Panc1 (cell line): Measurements from ENCODE around the gene NAV1. TPM values are rescaled to one million over a fixed set of nuclear protein-coding genes. Genes with fewer than 3 reads are reported as not detected.

Experiments used
- ATAC-seq: fragments of 200-7000 bp; cut with Tn5 transposase; 2 replicates; pipeline ENCODE4 v1.9.1; 2020; ENCODE audit warnings: mild to moderate bottlenecking, moderate library complexity
- BruUV-seq: library from RNA; stranded (reverse); fragments of 400-500 nt; replicated peaks from 2 replicates; lab custom pipeline; 2021; lab: Mats Ljungman, UMichigan
- CTCF ChIA-PET: fragments of 300-600 bp; sonication (Branson Sonifier 250); formaldehyde crosslinking; loops from one replicate; lab custom pipeline; 2022; ENCODE audit warnings: antibody characterized with exemption; lab: Charles Lee
- POLR2A ChIA-PET: fragments of 300-600 bp; sonication (Branson Sonifier 250); formaldehyde crosslinking; loops from one replicate; lab custom pipeline; 2022; ENCODE audit warnings: antibody characterized with exemption; lab: Charles Lee
- DNase-seq: peaks from one replicate; pipeline ENCODE4 v3.0.0-alpha.2; 2010; ENCODE audit warnings: low read depth, low spot score
- H3K27ac ChIP-seq: 2 replicates; pipeline ENCODE4 v1.5.1; 2011; ENCODE audit warnings: mild to moderate bottlenecking, low read length, inconsistent platforms
- H3K27me3 ChIP-seq: fragments of 200-500 bp; sonication (Bioruptor generic); 2 replicates; pipeline ENCODE4 v1.6.0; 2014; ENCODE audit warnings: low read length, inconsistent platforms; ENCODE audit not compliant: control insufficient read depth, insufficient read depth
- H3K36me3 ChIP-seq: fragments of 200-500 bp; sonication (Bioruptor generic); 2 replicates; pipeline ENCODE4 v1.5.1; 2014; ENCODE audit warnings: inconsistent platforms, mild to moderate bottlenecking, low read length, moderate library complexity; ENCODE audit not compliant: control insufficient read depth, insufficient read depth
- H3K4me1 ChIP-seq: 2 replicates; pipeline ENCODE4 v1.5.1; 2011; ENCODE audit warnings: inconsistent platforms, mild to moderate bottlenecking, low read length, moderate library complexity; ENCODE audit not compliant: control insufficient read depth, insufficient read depth
- H3K4me3 ChIP-seq, 2 experiments: 2 replicates each; pipeline ENCODE4 v1.5.1; 2011 to 2012; ENCODE audit warnings: low read depth in 2 of 2, low read length in 2 of 2, mild to moderate bottlenecking in 2 of 2, inconsistent platforms in 1 of 2, moderate library complexity in 1 of 2
- H3K9me3 ChIP-seq: fragments of 200-500 bp; sonication (Bioruptor generic); 2 replicates; pipeline ENCODE4 v1.5.1; 2014; ENCODE audit warnings: low read depth, mild to moderate bottlenecking, inconsistent platforms, low read length, moderate library complexity; ENCODE audit not compliant: control insufficient read depth, insufficient read depth
- CTCF ChIP-seq: fragments of 450-650 bp; IDR thresholded peaks from 2 replicates; pipeline ENCODE4 v1.5.1; 2017; ENCODE audit warnings: mild to moderate bottlenecking
- POLR2AphosphoS5 ChIP-seq: IDR thresholded peaks from 2 replicates; pipeline ENCODE4 v1.6.1; 2012; ENCODE audit warnings: mild to moderate bottlenecking, low read depth, low read length, moderate library complexity
- SIN3A ChIP-seq: IDR thresholded peaks from 2 replicates; pipeline ENCODE4 v1.6.1; 2012; ENCODE audit warnings: low read depth, mild to moderate bottlenecking, low read length, moderate library complexity, borderline replicate concordance; ENCODE audit not compliant: insufficient read depth
- TCF7L2 ChIP-seq: IDR thresholded peaks from 2 replicates; pipeline ENCODE4 v1.6.1; 2011; ENCODE audit warnings: mild to moderate bottlenecking, low read depth, low read length, inconsistent platforms
- in situ Hi-C: cut with HindIII; loops from 2 replicates; pipeline ENCODE4 v1.10.0; 2016; ENCODE audit warnings: low sequenced_read_pairs, low pct_unique_long_range_greater_than_20kb
- intact Hi-C: fragments of 100-400 bp; cut with micrococcal nuclease; formaldehyde crosslinking; loops from one replicate; pipeline ENCODE4 v1.10.0; 2022; ENCODE audit not compliant: unreplicated experiment
- total RNA-seq: library from RNA; stranded (reverse); gene quantifications from one replicate; pipeline ENCODE4 v1.2.1, GENCODE V29; 2021; ENCODE audit not compliant: unreplicated experiment
- TF ChIP-seq, protein P1 (sequence below), 2 experiments: IDR thresholded peaks; 2 replicates each; pipeline ENCODE4 v1.6.1; 2011 to 2012; ENCODE audit warnings: low read depth in 2 of 2, control low read depth in 1 of 2, low read length in 1 of 2, mild to moderate bottlenecking in 1 of 2, moderate library complexity in 1 of 2; ENCODE audit not compliant: insufficient read depth in 1 of 2

The NAV1 gene
- total RNA-seq, 1 experiment from 2014 or later: 29.0 TPM

- in situ Hi-C loops (no loop called here), intact Hi-C loops (no loop called here)
- BruUV-seq: no TSS peak
- DNase-seq (no peak), ATAC-seq (no peak)
- CTCF ChIA-PET: interaction anchor here (0.8 kb wide), 1 partner anchor 14 kb away, joined by 3 read pairs; no protein-coding TSS in a partner anchor
- Histone ChIP-seq H3K4me1 (peaks cover 9% of the 10 kb centered on the region), H3K27ac (no peak overlapping the region), H3K4me3 (no peak overlapping the region), H3K27me3 (no peaks in the 10 kb centered on the region), H3K36me3 (no peaks in the 10 kb centered on the region), H3K9me3 (no peaks in the 10 kb centered on the region)
- POLR2A ChIA-PET: no interaction called here
- TF ChIP-seq SIN3A: no peak
- TF ChIP-seq, protein P1, sequence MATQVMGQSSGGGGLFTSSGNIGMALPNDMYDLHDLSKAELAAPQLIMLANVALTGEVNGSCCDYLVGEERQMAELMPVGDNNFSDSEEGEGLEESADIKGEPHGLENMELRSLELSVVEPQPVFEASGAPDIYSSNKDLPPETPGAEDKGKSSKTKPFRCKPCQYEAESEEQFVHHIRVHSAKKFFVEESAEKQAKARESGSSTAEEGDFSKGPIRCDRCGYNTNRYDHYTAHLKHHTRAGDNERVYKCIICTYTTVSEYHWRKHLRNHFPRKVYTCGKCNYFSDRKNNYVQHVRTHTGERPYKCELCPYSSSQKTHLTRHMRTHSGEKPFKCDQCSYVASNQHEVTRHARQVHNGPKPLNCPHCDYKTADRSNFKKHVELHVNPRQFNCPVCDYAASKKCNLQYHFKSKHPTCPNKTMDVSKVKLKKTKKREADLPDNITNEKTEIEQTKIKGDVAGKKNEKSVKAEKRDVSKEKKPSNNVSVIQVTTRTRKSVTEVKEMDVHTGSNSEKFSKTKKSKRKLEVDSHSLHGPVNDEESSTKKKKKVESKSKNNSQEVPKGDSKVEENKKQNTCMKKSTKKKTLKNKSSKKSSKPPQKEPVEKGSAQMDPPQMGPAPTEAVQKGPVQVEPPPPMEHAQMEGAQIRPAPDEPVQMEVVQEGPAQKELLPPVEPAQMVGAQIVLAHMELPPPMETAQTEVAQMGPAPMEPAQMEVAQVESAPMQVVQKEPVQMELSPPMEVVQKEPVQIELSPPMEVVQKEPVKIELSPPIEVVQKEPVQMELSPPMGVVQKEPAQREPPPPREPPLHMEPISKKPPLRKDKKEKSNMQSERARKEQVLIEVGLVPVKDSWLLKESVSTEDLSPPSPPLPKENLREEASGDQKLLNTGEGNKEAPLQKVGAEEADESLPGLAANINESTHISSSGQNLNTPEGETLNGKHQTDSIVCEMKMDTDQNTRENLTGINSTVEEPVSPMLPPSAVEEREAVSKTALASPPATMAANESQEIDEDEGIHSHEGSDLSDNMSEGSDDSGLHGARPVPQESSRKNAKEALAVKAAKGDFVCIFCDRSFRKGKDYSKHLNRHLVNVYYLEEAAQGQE (IDR thresholded peaks at IDR 0.05; ENCODE audit: insufficient read depth in 1 of 2, low read depth in 2 of 2, low read length in 1 of 2): no peak
- TF ChIP-seq TCF7L2: no peak
- no peak for TF ChIP-seq CTCF
- no peak for TF ChIP-seq POLR2AphosphoS5
These were observed 42.6 kb upstream of the NAV1 start for GRCh38 chr1:201496296-201496690.

DNA sequence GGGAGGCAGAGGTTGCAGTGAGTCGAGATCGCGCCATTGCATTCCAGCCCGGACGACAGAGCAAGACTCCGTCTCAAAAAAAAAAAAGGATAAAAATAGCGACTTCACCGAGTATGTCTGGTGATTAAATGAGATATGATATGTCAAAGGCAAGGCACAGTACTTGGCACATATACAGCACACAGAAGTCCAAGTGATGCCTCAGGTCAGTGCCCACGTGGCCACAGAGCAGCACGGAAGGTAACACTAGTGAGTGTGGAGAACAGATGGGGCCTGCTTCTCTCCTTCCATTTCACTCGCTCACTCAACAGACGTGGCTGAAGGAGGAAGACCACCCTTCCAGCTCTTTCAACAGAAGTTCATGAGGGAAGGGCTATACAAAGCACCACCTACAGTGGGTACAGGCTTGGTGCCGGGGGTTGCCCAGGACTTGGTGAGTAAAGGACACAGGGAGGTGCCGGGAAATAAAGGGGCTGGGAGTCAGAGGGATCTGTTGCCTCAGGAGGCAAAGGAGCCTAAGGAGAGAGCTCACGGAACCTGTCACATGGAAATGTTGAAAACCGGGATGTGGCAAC is 40.9 kb upstream of the NAV1 start:
- ChIA-PET POLR2A (no interaction called here), CTCF (interaction anchor here (1.0 kb wide), 1 partner anchor 15 kb away, joined by 3 read pairs; no protein-coding TSS in a partner anchor)
- no peak for ATAC-seq
- intact Hi-C loops: no loop called here
- BruUV-seq: no TSS peak
- Histone ChIP-seq H3K36me3 (no peaks in the 10 kb centered on the region), H3K4me3 (no peak overlapping the region), H3K4me1 (peaks cover 17% of the 10 kb centered on the region), H3K9me3 (no peaks in the 10 kb centered on the region), H3K27me3 (no peaks in the 10 kb centered on the region), H3K27ac (no peak overlapping the region)
- TF ChIP-seq CTCF (no peak), TCF7L2 (no peak), SIN3A (no peak), POLR2AphosphoS5 (no peak)
- TF ChIP-seq, protein P1 (IDR thresholded peaks at IDR 0.05; ENCODE audit: insufficient read depth in 1 of 2, low read depth in 2 of 2, low read length in 1 of 2): no peak
- no peak for DNase-seq
- in situ Hi-C loops: no loop called here
